ENCODE measurements around the gene GALNT1.
"Not testable (repeated sequence)": the region's sequence is repeated elsewhere in the genome, so short reads cannot be mapped to it uniquely, and the experiment has no call there.

Gene GALNT1

GRCh38 chr18:35566019-35566418 lies 15.5 kb upstream of the GALNT1 start:
- Histone ChIP-seq H3K9ac (no peak overlapping the region), H3K27me3 (ENCODE audit: control insufficient read depth, insufficient read depth, low read length) (no peaks in the 10 kb centered on the region), H3K4me1 (no peaks in the 10 kb centered on the region), H3K4me2 (ENCODE audit: low read length) (no peak overlapping the region), H2AFZ (no peak overlapping the region), H3K36me3 (ENCODE audit: control insufficient read depth, insufficient read depth, low read length) (no peaks in the 10 kb centered on the region), H3K9me3 (ENCODE audit: control insufficient read depth, low read length) (no peaks in the 10 kb centered on the region), H3K79me2 (no peaks in the 10 kb centered on the region), H3K27ac (no peak overlapping the region), H3K4me3 (ENCODE audit: low read depth, low read length) (no peak overlapping the region)
- TF ChIP-seq CTCF (IDR thresholded peaks at IDR 0.05): no peak

GRCh38 chr18:35570182-35570581 lies 11.4 kb upstream of the GALNT1 start:
- Histone ChIP-seq H3K27me3 (ENCODE audit: control insufficient read depth, insufficient read depth, low read length) (no peaks in the 10 kb centered on the region), H3K9ac (no peak overlapping the region)
- no peak for TF ChIP-seq CTCF (IDR thresholded peaks at IDR 0.05)

GRCh38 chr18:35571138-35571537 lies 10.4 kb upstream of the GALNT1 start:
- Histone ChIP-seq H3K36me3 (ENCODE audit: control insufficient read depth, insufficient read depth, low read length) (no peaks in the 10 kb centered on the region), H3K79me2 (no peaks in the 10 kb centered on the region), H3K4me3 (ENCODE audit: low read depth, low read length) (no peak overlapping the region), H3K27ac (no peak overlapping the region), H3K9me3 (ENCODE audit: control insufficient read depth, low read length) (no peaks in the 10 kb centered on the region), H3K4me2 (ENCODE audit: low read length) (no peak overlapping the region), H2AFZ (no peak overlapping the region), H3K4me1 (no peaks in the 10 kb centered on the region), H3K9ac (no peak overlapping the region), H3K27me3 (ENCODE audit: control insufficient read depth, insufficient read depth, low read length) (no peaks in the 10 kb centered on the region)
- TF ChIP-seq CTCF (IDR thresholded peaks at IDR 0.05): no peak

More at GRCh38 chr18:35570182-35570581, 11.4 kb upstream of the GALNT1 start:
- H2AFZ ChIP-seq: no peak overlapping the region
- no peak overlapping the region for H3K27ac ChIP-seq
- no peak overlapping the region for H3K4me3 ChIP-seq (ENCODE audit: low read depth, low read length)
- no peaks in the 10 kb centered on the region for H3K36me3 ChIP-seq (ENCODE audit: control insufficient read depth, insufficient read depth, low read length)
- no peaks in the 10 kb centered on the region for H3K9me3 ChIP-seq (ENCODE audit: control insufficient read depth, low read length)
- H3K4me1 ChIP-seq: no peaks in the 10 kb centered on the region
- no peak overlapping the region for H3K4me2 ChIP-seq (ENCODE audit: low read length)
- no peaks in the 10 kb centered on the region for H3K79me2 ChIP-seq

- H3K27me3 ChIP-seq (ENCODE audit: control insufficient read depth, insufficient read depth, low read length): no peaks in the 10 kb centered on the region
- no peaks in the 10 kb centered on the region for H3K9me3 ChIP-seq (ENCODE audit: control insufficient read depth, low read length)
- H3K36me3 ChIP-seq (ENCODE audit: control insufficient read depth, insufficient read depth, low read length): no peaks in the 10 kb centered on the region
- H3K4me3 ChIP-seq (ENCODE audit: low read depth, low read length): no peak overlapping the region
- no peak overlapping the region for H3K27ac ChIP-seq
- no peak overlapping the region for H2AFZ ChIP-seq
- H3K9ac ChIP-seq: no peak overlapping the region
- TF ChIP-seq CTCF (IDR thresholded peaks at IDR 0.05): no peak
- no peak overlapping the region for H3K4me2 ChIP-seq (ENCODE audit: low read length)
- no peaks in the 10 kb centered on the region for H3K4me1 ChIP-seq
- no peaks in the 10 kb centered on the region for H3K79me2 ChIP-seq
These were observed 8.9 kb upstream of the GALNT1 start for GRCh38 chr18:35572644-35573043.

- Histone ChIP-seq H3K27me3 (ENCODE audit: control insufficient read depth, insufficient read depth, low read length) (no peaks in the 10 kb centered on the region), H3K27ac (no peak overlapping the region), H3K4me2 (ENCODE audit: low read length) (no peak overlapping the region), H3K79me2 (no peaks in the 10 kb centered on the region), H3K9ac (no peak overlapping the region), H3K36me3 (ENCODE audit: control insufficient read depth, insufficient read depth, low read length) (no peaks in the 10 kb centered on the region), H2AFZ (no peak overlapping the region), H3K9me3 (ENCODE audit: control insufficient read depth, low read length) (no peaks in the 10 kb centered on the region), H3K4me3 (ENCODE audit: low read depth, low read length) (no peak overlapping the region), H3K4me1 (no peaks in the 10 kb centered on the region)
- TF ChIP-seq CTCF (IDR thresholded peaks at IDR 0.05): no peak
These were observed 8.0 kb upstream of the GALNT1 start for GRCh38 chr18:35573531-35573930.

GRCh38 chr18:35576240-35576845 lies 5.2 kb upstream of the GALNT1 start:
- H3K4me3 ChIP-seq (ENCODE audit: low read depth, low read length); H3K4me1 ChIP-seq; H2AFZ ChIP-seq; H3K27ac ChIP-seq; H3K9ac ChIP-seq; H3K4me2 ChIP-seq (ENCODE audit: low read length); H3K36me3 ChIP-seq (ENCODE audit: control insufficient read depth, insufficient read depth, low read length); H3K9me3 ChIP-seq (ENCODE audit: control insufficient read depth, low read length); H3K27me3 ChIP-seq (ENCODE audit: control insufficient read depth, insufficient read depth, low read length); H3K79me2 ChIP-seq: not testable (repeated sequence)

Measured in parathyroid adenoma (tissue), 2 donors.